K562 (cell line): ENCODE measurements around the gene HRH4. TPM values are rescaled to one million over a fixed set of nuclear protein-coding genes. Genes with fewer than 3 reads are reported as not detected.
A peak's percentile ranks its signal among the peaks of the same experiment; 100 is the strongest.

ENCODE experiments used
- CCAR2 ChIP-seq: fragments of 200-400 bp; formaldehyde crosslinking; IDR thresholded peaks from 2 replicates; pipeline ENCODE4 v1.6.1; 2017; ENCODE audit warnings: mild to moderate bottlenecking, low read depth, low read length
- ELK1 ChIP-seq: sonication (generic); formaldehyde crosslinking; IDR thresholded peaks from 2 replicates; pipeline ENCODE4 v1.8.1; 2022; ENCODE audit warnings: missing genetic modification reagents
- FOXJ2 ChIP-seq: fragments of 200-800 bp; sonication (Bioruptor generic); IDR thresholded peaks from 2 replicates; pipeline ENCODE4 v1.6.1; 2016; ENCODE audit warnings: missing genetic modification characterization, missing compliant biosample characterization
- HMGN3 ChIP-seq: IDR thresholded peaks from 2 replicates; pipeline ENCODE4 v1.6.1; 2011; ENCODE audit warnings: borderline replicate concordance, low read depth, mild to moderate bottlenecking, mixed read lengths, low read length; ENCODE audit not compliant: insufficient read length; ENCODE audit errors: extremely low read depth
- KDM1A ChIP-seq, 2 experiments: fragments of 450-650 bp; IDR thresholded peaks; 2 replicates each; pipeline ENCODE4 v1.6.1; 2016; ENCODE audit warnings: mild to moderate bottlenecking in 2 of 2
- MYC ChIP-seq, 2 experiments: fragments of 250-450 bp in 1 of 2; sonication (Bioruptor Pico) in 1 of 2; IDR thresholded peaks; 2 replicates each; pipeline versions ENCODE4 v1.5.1 to v1.6.1; 2012 to 2021; ENCODE audit warnings: low read depth in 2 of 2, borderline replicate concordance in 1 of 2, improper control_type of control experiment in 1 of 2, low read length in 1 of 2, mild to moderate bottlenecking in 1 of 2, moderate library complexity in 1 of 2
- PML ChIP-seq: IDR thresholded peaks from 2 replicates; pipeline ENCODE4 v1.6.1; 2012; ENCODE audit warnings: low read length, inconsistent platforms
- RNF2 ChIP-seq: sonication (generic); IDR thresholded peaks from 2 replicates; pipeline ENCODE4 v1.6.1; 2016
- SMARCC2 ChIP-seq: fragments of 450-650 bp; IDR thresholded peaks from 2 replicates; pipeline ENCODE4 v1.6.1; 2017; ENCODE audit warnings: antibody characterized with exemption, moderate library complexity, mild to moderate bottlenecking, low read depth
- ZNF232 ChIP-seq: sonication (generic); formaldehyde crosslinking; IDR thresholded peaks from 2 replicates; pipeline ENCODE4 v1.8.0; 2022; ENCODE audit warnings: mild to moderate bottlenecking, missing genetic modification reagents
- ZNF589 ChIP-seq: fragments of 200-800 bp; sonication (Bioruptor generic); IDR thresholded peaks from 2 replicates; pipeline ENCODE4 v1.6.1; 2016; ENCODE audit warnings: low read depth, missing genetic modification characterization, missing compliant biosample characterization
- ZNF778 ChIP-seq: fragments of 450-650 bp; formaldehyde crosslinking; IDR thresholded peaks from 2 replicates; pipeline ENCODE4 v1.4.0; 2020; ENCODE audit warnings: mild to moderate bottlenecking, moderate library complexity
- polyA plus RNA-seq, 8 experiments: library from polyadenylated mRNA; depleted of rRNA in 4 of 8; stranded (reverse) in 5 of 8; unstranded in 3 of 8; fragments of >200 nt; fragmentation: Nextera tagmentation in 2 of 8; fragmentation: Illumina TruSeq in 1 of 8; extraction: Ambion mirVana in 2 of 8; extraction: Trizol in 1 of 8; gene quantifications; 2 replicates each; pipeline versions ENCODE4 v1.2.1 to v1.2.3, GENCODE V29; 2011 to 2014; ENCODE audit warnings: inconsistent platforms in 1 of 8, missing spikeins in 1 of 8
- total RNA-seq, 7 experiments: library from RNA; depleted of rRNA in 6 of 7; stranded (reverse); fragments of >200 nt in 6 of 7; fragmentation: Illumina TruSeq in 2 of 7; extraction: Trizol in 2 of 7; gene quantifications; 2 replicates each; pipeline versions ENCODE4 v1.2.1 to v1.2.3, GENCODE V29; 2011 to 2021; ENCODE audit warnings: low replicate concordance in 1 of 7
- TF ChIP-seq, protein P1 (sequence below), 2 experiments: fragments of 200-800 bp in 1 of 2; sonication (Bioruptor generic) in 1 of 2; sonication (generic) in 1 of 2; formaldehyde crosslinking in 1 of 2; IDR thresholded peaks in 1 of 2; conservative IDR thresholded peaks in 1 of 2; 2 replicates each; pipeline versions ENCODE4 v1.5.0 to v1.6.1; 2016 to 2020; ENCODE audit warnings: missing compliant biosample characterization in 1 of 2, missing genetic modification characterization in 1 of 2, missing genetic modification reagents in 1 of 2

HRH4 gene
- total and polyA plus RNA-seq, 9 of the 15 experiments (the other 6 are each of a cell fraction or from before 2014, with no cell fraction given), result not detected

GRCh38 chr18:24426398-24427294, 33.8 kb upstream of the HRH4 start, which contains the start of gene IMPACT (continued):
- TF ChIP-seq FOXJ2 (tag) (peak; percentile 87; the same call in 1 of the 2 replicates), KDM1A (IDR thresholded peaks at IDR 0.05) (no peak), ZNF589 (CRISPR knock-in tag) (peak; percentile 85), ZNF232 (CRISPR knock-in tag) (no peak), PML (no peak), ELK1 (CRISPR knock-in tag) (no peak), RNF2 (0 out of 2 replicates have a peak, but pooled peaks have one; percentile 25), MYC (IDR thresholded peaks at IDR 0.05; ENCODE audit: low read depth, low read length) (peak; percentile 91), MYC (CRISPR knock-in tag; IDR thresholded peaks at IDR 0.05; ENCODE audit: borderline replicate concordance, low read depth) (peak; percentile 56; the same call in 1 of the 2 replicates), SMARCC2 (no peak), HMGN3 (no peak), CCAR2 (no peak), ZNF778 (no peak)
- TF ChIP-seq, protein P1, sequence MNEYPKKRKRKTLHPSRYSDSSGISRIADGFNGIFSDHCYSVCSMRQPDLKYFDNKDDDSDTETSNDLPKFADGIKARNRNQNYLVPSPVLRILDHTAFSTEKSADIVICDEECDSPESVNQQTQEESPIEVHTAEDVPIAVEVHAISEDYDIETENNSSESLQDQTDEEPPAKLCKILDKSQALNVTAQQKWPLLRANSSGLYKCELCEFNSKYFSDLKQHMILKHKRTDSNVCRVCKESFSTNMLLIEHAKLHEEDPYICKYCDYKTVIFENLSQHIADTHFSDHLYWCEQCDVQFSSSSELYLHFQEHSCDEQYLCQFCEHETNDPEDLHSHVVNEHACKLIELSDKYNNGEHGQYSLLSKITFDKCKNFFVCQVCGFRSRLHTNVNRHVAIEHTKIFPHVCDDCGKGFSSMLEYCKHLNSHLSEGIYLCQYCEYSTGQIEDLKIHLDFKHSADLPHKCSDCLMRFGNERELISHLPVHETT (CRISPR knock-in tag; conservative IDR thresholded peaks at IDR 0.05 in 1 of 2, IDR thresholded peaks at IDR 0.05 in 1 of 2), result peak in 1 of 2 experiments; percentile 92; a peak in 2 of 4 replicates
